ENCODE data around the gene NTNG1. TPM values are rescaled to one million over a fixed set of nuclear protein-coding genes. Genes with fewer than 3 reads are reported as not detected.

Gene NTNG1
- total and polyA plus RNA-seq, 2 of the 13 experiments (the other 11 are each of a cell fraction or from before 2014, with no cell fraction given), result not detected

DNA sequence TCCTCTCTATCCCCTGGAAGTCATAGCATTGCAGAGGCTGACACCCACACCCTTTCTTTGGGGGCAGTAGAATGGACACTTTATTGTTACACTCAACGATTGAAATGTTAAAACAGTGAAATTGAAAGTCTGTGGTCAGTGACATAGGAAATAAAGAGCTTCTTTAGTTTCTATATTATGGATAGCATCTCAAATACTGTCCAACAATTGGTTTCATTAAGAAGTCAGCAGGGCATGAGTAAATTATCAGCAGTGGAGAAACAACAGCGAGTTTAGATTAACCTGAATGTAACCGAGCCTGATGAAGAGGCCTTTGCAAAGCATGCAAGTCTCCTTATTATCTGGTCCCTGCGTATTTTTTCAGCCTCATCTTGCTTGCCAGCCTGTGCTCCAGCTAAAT lies 350.7 kb downstream of the NTNG1 start:
- no peaks in the 10 kb centered on the region for H4K20me1 ChIP-seq (ENCODE audit: insufficient read depth, low read length)
- no peak overlapping the region for H3K4me2 ChIP-seq (ENCODE audit: low read depth, low read length)
- H3K79me2 ChIP-seq (ENCODE audit: insufficient read depth, low read length), result no peaks in the 10 kb centered on the region
- H3K36me3 ChIP-seq (replicated peaks in 1 of 2; ENCODE audit: control insufficient read depth in 1 of 2, insufficient read depth in 2 of 2, low read length in 2 of 2), result no peaks in the 10 kb centered on the region
- no peak overlapping the region for H3K27ac ChIP-seq (ENCODE audit: extremely low read length, insufficient read depth, low read length)
- no peak for DNase-seq (ENCODE audit: low spot score)
- no peaks in the 10 kb centered on the region for H3K9me3 ChIP-seq (ENCODE audit: low read length)
- ChIA-PET CTCF (ENCODE audit: low intra/inter-chr PET ratio, low total read pairs) (no interaction called here), POLR2A (no interaction called here)
- H3K9ac ChIP-seq (ENCODE audit: insufficient read depth, low read depth, low read length), result no peak overlapping the region
- FAIRE-seq, result no peak
- H3K4me1 ChIP-seq (ENCODE audit: insufficient read depth, low read length), result peaks cover 23% of the 10 kb centered on the region
- intact Hi-C loops (cut with micrococcal nuclease; ENCODE audit: unreplicated experiment), result no loop called here
- in situ Hi-C loops (cut with HindIII; ENCODE audit: extremely low pct_ligation_motif_present, low pct_unique_long_range_greater_than_20kb), result no loop called here
- no peak overlapping the region for H3K4me3 ChIP-seq (replicated peaks in 1 of 3; ENCODE audit: insufficient read depth in 1 of 3, low read depth in 2 of 3, low read length in 3 of 3)
- BruUV-seq (replicated peaks), result no TSS peak
- H2AFZ ChIP-seq (ENCODE audit: low read length), result no peak overlapping the region
- ATAC-seq, result no peak
- no peaks in the 10 kb centered on the region for H3K27me3 ChIP-seq (ENCODE audit: control insufficient read depth in 1 of 2, insufficient read depth in 2 of 2, low read length in 2 of 2)
- WGBS (ENCODE audit: low lambda C conversion rate), result 64% methylated on average over 4 of the region's 4 CpGs
- TF ChIP-seq ZKSCAN1 (IDR thresholded peaks at IDR 0.05; ENCODE audit: low read length) (no peak), ZNF703 (CRISPR knock-in tag; IDR thresholded peaks at IDR 0.05; ENCODE audit: borderline replicate concordance) (no peak), ZNF446 (CRISPR knock-in tag; IDR thresholded peaks at IDR 0.05) (no peak), ZNF713 (CRISPR knock-in tag; IDR thresholded peaks at IDR 0.05) (no peak), ZNF281 (CRISPR knock-in tag; IDR thresholded peaks at IDR 0.05; ENCODE audit: borderline replicate concordance) (no peak), MXD1 (CRISPR knock-in tag; IDR thresholded peaks at IDR 0.05) (no peak)
- TF ChIP-seq, protein P1, sequence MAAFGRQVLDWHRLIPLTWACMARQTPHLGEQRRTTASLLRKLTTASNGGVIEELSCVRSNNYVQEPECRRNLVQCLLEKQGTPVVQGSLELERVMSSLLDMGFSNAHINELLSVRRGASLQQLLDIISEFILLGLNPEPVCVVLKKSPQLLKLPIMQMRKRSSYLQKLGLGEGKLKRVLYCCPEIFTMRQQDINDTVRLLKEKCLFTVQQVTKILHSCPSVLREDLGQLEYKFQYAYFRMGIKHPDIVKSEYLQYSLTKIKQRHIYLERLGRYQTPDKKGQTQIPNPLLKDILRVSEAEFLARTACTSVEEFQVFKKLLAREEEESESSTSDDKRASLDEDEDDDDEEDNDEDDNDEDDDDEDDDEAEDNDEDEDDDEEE (CRISPR knock-in tag; IDR thresholded peaks at IDR 0.05), result no peak
- TF ChIP-seq, protein P2, sequence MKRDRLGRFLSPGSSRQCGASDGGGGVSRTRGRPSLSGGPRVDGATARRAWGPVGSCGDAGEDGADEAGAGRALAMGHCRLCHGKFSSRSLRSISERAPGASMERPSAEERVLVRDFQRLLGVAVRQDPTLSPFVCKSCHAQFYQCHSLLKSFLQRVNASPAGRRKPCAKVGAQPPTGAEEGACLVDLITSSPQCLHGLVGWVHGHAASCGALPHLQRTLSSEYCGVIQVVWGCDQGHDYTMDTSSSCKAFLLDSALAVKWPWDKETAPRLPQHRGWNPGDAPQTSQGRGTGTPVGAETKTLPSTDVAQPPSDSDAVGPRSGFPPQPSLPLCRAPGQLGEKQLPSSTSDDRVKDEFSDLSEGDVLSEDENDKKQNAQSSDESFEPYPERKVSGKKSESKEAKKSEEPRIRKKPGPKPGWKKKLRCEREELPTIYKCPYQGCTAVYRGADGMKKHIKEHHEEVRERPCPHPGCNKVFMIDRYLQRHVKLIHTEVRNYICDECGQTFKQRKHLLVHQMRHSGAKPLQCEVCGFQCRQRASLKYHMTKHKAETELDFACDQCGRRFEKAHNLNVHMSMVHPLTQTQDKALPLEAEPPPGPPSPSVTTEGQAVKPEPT (CRISPR knock-in tag; IDR thresholded peaks at IDR 0.05; ENCODE audit: low read depth), result no peak
- TF ChIP-seq, protein P3, sequence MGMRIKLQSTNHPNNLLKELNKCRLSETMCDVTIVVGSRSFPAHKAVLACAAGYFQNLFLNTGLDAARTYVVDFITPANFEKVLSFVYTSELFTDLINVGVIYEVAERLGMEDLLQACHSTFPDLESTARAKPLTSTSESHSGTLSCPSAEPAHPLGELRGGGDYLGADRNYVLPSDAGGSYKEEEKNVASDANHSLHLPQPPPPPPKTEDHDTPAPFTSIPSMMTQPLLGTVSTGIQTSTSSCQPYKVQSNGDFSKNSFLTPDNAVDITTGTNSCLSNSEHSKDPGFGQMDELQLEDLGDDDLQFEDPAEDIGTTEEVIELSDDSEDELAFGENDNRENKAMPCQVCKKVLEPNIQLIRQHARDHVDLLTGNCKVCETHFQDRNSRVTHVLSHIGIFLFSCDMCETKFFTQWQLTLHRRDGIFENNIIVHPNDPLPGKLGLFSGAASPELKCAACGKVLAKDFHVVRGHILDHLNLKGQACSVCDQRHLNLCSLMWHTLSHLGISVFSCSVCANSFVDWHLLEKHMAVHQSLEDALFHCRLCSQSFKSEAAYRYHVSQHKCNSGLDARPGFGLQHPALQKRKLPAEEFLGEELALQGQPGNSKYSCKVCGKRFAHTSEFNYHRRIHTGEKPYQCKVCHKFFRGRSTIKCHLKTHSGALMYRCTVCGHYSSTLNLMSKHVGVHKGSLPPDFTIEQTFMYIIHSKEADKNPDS (CRISPR knock-in tag; IDR thresholded peaks at IDR 0.05), result no peak
- TF ChIP-seq, protein P4, sequence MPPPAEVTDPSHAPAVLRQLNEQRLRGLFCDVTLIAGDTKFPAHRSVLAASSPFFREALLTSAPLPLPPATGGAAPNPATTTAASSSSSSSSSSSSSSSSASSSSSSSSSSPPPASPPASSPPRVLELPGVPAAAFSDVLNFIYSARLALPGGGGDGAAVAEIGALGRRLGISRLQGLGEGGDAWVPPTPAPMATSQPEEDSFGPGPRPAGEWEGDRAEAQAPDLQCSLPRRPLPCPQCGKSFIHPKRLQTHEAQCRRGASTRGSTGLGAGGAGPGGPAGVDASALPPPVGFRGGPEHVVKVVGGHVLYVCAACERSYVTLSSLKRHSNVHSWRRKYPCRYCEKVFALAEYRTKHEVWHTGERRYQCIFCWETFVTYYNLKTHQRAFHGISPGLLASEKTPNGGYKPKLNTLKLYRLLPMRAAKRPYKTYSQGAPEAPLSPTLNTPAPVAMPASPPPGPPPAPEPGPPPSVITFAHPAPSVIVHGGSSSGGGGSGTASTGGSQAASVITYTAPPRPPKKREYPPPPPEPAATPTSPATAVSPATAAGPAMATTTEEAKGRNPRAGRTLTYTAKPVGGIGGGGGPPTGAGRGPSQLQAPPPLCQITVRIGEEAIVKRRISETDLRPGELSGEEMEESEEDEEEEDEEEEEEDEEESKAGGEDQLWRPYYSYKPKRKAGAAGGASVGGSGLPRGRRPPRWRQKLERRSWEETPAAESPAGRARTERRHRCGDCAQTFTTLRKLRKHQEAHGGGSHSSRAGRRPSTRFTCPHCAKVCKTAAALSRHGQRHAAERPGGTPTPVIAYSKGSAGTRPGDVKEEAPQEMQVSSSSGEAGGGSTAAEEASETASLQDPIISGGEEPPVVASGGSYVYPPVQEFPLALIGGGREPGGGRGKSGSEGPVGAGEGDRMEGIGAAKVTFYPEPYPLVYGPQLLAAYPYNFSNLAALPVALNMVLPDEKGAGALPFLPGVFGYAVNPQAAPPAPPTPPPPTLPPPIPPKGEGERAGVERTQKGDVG (CRISPR knock-in tag; IDR thresholded peaks at IDR 0.05; ENCODE audit: borderline replicate concordance), result no peak
- TF ChIP-seq, protein P5, sequence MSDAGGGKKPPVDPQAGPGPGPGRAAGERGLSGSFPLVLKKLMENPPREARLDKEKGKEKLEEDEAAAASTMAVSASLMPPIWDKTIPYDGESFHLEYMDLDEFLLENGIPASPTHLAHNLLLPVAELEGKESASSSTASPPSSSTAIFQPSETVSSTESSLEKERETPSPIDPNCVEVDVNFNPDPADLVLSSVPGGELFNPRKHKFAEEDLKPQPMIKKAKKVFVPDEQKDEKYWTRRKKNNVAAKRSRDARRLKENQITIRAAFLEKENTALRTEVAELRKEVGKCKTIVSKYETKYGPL (CRISPR knock-in tag; IDR thresholded peaks at IDR 0.05), result no peak
